HEK293T (cell line): ENCODE data around the gene CACTIN.

Source experiments
- BHLHE40 ChIP-seq: fragments of 450-650 bp; IDR thresholded peaks from 2 replicates; pipeline ENCODE4 v1.6.1; 2016; ENCODE audit warnings: mild to moderate bottlenecking, moderate library complexity, borderline replicate concordance
- FOXM1 ChIP-seq: fragments of 450-650 bp; IDR thresholded peaks from 2 replicates; pipeline ENCODE4 v1.6.1; 2017; ENCODE audit warnings: mild to moderate bottlenecking, borderline replicate concordance
- SUZ12 ChIP-seq: fragments of 450-650 bp; IDR thresholded peaks from 2 replicates; pipeline ENCODE4 v1.6.1; 2016; ENCODE audit warnings: mild to moderate bottlenecking

DNA sequence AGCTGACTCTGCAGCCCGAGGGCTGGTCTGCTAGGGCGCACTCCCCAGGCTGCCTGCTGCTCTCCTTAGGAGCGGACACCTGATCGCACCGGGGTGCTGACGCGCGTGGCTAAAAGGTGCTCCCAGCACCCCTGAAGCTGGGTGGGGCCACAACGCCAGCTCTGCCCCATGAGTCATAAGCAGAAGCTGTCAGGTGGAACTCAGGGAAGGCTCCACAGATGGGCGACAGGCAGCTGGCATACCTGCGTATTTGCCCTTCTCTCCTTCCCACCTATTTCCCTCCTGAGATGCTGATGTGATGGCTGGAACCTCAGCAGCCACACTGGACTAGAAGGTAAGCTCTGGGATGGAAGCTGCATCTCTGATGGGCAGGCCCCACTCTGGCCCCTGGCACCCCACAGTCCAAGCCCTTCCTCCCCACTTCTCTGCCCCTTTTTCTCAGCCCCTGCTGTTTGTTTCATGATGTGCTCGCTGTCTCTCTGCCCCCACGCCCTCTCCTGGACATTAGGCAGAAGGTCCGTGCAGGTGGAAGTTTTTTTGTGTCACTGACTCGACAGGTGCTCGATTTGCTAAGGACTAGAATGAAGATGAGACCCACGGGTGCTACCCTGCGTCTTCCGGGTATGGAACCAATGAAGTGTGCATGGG, 30.3 kb upstream of the CACTIN start:
- TF ChIP-seq FOXM1: no peak
- TF ChIP-seq SUZ12: no peak
- no peak for TF ChIP-seq BHLHE40
